ENCODE results near the gene LBP. TPM values are rescaled to one million over a fixed set of nuclear protein-coding genes. Genes with fewer than 3 reads are reported as not detected.

LBP gene
- total and polyA plus RNA-seq, 2 experiments from 2014 or later = 0.10 to 0.19 TPM

DNA sequence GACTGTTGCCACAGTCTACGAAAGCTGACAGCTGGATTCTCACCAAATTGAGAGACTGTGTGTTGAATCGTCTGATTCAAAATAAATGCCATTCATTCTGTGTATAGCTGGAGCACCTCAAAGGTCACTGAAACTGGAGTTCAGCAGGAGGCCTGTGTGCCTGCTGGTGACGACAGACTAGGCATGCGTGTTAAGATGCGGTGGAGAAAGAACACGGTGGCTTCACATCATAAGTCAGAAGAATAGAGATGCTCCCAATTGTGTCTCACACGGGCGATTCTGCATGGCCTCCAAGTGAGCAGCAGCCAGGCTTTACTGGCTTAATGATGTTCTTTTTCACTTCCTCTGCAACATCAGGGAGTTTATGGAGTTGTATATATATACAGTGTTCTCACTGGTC lies 56.5 kb downstream of the LBP start:
- H3K36me3 ChIP-seq (ENCODE audit: insufficient read depth) = no peaks in the 10 kb centered on the region
- no peaks in the 10 kb centered on the region for H4K20me1 ChIP-seq (replicated peaks; ENCODE audit: insufficient read depth)
- H3F3A ChIP-seq (replicated peaks; ENCODE audit: low read depth) = no peaks in the 10 kb centered on the region
- H3K27ac Mint-ChIP-seq = no peak overlapping the region
- peaks cover 27% of the 10 kb centered on the region for H3K36me3 Mint-ChIP-seq (ENCODE audit: low read depth)
- H3K9me3 Mint-ChIP-seq = peaks cover 27% of the 10 kb centered on the region
- no peaks in the 10 kb centered on the region for H3K27me3 ChIP-seq (ENCODE audit: insufficient read depth)
- no peak overlapping the region for H2AFZ ChIP-seq
- TF ChIP-seq EZH2 (IDR thresholded peaks at IDR 0.05; ENCODE audit: low read depth, unreplicated experiment) (no peak), STAT1 (IDR thresholded peaks at IDR 0.05; ENCODE audit: unreplicated experiment) (no peak), CREB1 (CRISPR knock-in tag; IDR thresholded peaks at IDR 0.05; ENCODE audit: low read depth) (no peak)
- H3K4me2 ChIP-seq = no peak overlapping the region
- no peak for DNase-seq (ENCODE audit: low spot score)
- H3K27me3 Mint-ChIP-seq (ENCODE audit: insufficient read depth, low read depth, poor library complexity) = peaks cover 2% of the 10 kb centered on the region
- H3K4me3 ChIP-seq = no peak overlapping the region
- H3K27ac ChIP-seq (ENCODE audit: low read depth) = no peak overlapping the region
- no peaks in the 10 kb centered on the region for H3K4me1 Mint-ChIP-seq
- no peak overlapping the region for H3K4me3 Mint-ChIP-seq
- no peak for ATAC-seq
- no peaks in the 10 kb centered on the region for H3K79me2 ChIP-seq (replicated peaks; ENCODE audit: insufficient read depth)
- H3K4me1 ChIP-seq (ENCODE audit: insufficient read depth) = no peaks in the 10 kb centered on the region
- no peaks in the 10 kb centered on the region for H3K9me2 ChIP-seq (ENCODE audit: insufficient read depth)

DNA sequence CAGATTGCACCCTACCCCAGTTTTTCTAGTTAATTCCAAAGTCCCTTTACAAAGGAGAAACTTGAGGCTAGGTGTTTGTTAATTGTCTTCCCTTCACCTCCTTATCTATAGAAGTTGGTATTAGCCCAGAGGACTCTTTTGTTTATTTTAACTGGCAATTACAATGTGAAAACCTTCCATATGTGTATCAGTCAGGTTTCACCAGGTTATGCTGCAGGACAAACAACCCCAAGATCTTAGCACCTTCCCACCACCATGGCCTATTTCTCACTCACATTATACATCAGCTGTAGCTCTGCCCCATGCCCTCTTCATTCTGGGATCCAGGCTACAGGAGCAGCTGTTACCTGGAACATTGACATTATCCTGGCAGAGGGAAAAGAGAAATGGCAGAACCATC lies 57.7 kb downstream of the LBP start:
- no peaks in the 10 kb centered on the region for H4K20me1 ChIP-seq (replicated peaks; ENCODE audit: insufficient read depth)
- no peaks in the 10 kb centered on the region for H3K4me1 ChIP-seq (ENCODE audit: insufficient read depth)
- Mint-ChIP-seq H3K4me1 (no peaks in the 10 kb centered on the region), H3K9me3 (peaks cover 34% of the 10 kb centered on the region), H3K36me3 (ENCODE audit: low read depth) (peaks cover 36% of the 10 kb centered on the region), H3K27ac (no peak overlapping the region), H3K27me3 (ENCODE audit: insufficient read depth, low read depth, poor library complexity) (peaks cover 7% of the 10 kb centered on the region), H3K4me3 (no peak overlapping the region)
- H3K36me3 ChIP-seq (ENCODE audit: insufficient read depth) = no peaks in the 10 kb centered on the region
- ATAC-seq (no peak), DNase-seq (ENCODE audit: low spot score) (no peak)
- no peak overlapping the region for H3K4me3 ChIP-seq
- no peak overlapping the region for H3K27ac ChIP-seq (ENCODE audit: low read depth)
- H3K9me2 ChIP-seq (ENCODE audit: insufficient read depth) = no peaks in the 10 kb centered on the region
- no peaks in the 10 kb centered on the region for H3K79me2 ChIP-seq (replicated peaks; ENCODE audit: insufficient read depth)
- no peak for TF ChIP-seq NANOG (IDR thresholded peaks at IDR 0.05; ENCODE audit: borderline replicate concordance)
- TF ChIP-seq EZH2phosphoT487 (IDR thresholded peaks at IDR 0.05; ENCODE audit: unreplicated experiment) = no peak
- TF ChIP-seq ZNF331 (CRISPR knock-in tag; IDR thresholded peaks at IDR 0.05; ENCODE audit: low read depth) = no peak
- TF ChIP-seq CREB1 (CRISPR knock-in tag; IDR thresholded peaks at IDR 0.05; ENCODE audit: low read depth) = no peak
- TF ChIP-seq, protein P1, sequence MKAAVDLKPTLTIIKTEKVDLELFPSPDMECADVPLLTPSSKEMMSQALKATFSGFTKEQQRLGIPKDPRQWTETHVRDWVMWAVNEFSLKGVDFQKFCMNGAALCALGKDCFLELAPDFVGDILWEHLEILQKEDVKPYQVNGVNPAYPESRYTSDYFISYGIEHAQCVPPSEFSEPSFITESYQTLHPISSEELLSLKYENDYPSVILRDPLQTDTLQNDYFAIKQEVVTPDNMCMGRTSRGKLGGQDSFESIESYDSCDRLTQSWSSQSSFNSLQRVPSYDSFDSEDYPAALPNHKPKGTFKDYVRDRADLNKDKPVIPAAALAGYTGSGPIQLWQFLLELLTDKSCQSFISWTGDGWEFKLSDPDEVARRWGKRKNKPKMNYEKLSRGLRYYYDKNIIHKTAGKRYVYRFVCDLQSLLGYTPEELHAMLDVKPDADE (IDR thresholded peaks at IDR 0.05) = no peak
- no peak for TF ChIP-seq POLR2AphosphoS5 (IDR thresholded peaks at IDR 0.05; ENCODE audit: low read depth)
- no peak overlapping the region for H2AFZ ChIP-seq
- H3F3A ChIP-seq (replicated peaks; ENCODE audit: low read depth) = no peaks in the 10 kb centered on the region
- H3K27me3 ChIP-seq (ENCODE audit: insufficient read depth) = no peaks in the 10 kb centered on the region
- no peak overlapping the region for H3K4me2 ChIP-seq

DNA sequence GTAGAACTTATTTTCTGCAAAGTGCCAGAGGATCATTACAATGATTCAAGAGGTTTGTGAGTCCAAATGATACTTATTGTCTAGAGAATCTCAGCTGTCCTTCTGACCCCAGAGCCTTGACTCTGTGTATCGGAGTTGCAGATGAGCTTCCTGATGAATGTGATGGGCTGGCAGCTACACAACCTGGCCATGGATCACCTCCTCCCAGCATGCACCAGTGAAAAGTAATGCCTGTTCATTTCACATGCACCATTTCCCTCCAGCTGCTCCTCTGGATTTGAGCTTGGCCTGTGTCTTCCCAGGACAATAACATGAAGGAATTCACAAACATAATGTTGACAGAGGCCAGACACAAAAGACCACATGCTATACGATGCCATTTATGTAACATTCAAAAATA lies 58.9 kb downstream of the LBP start:
- Mint-ChIP-seq H3K27ac (no peak overlapping the region), H3K36me3 (ENCODE audit: low read depth) (peaks cover 36% of the 10 kb centered on the region), H3K4me3 (no peak overlapping the region), H3K27me3 (ENCODE audit: insufficient read depth, low read depth, poor library complexity) (peaks cover 7% of the 10 kb centered on the region), H3K9me3 (peaks cover 34% of the 10 kb centered on the region), H3K4me1 (no peaks in the 10 kb centered on the region)
- DNase-seq (ENCODE audit: low spot score) (no peak), ATAC-seq (no peak)
- H3K27ac ChIP-seq (ENCODE audit: low read depth) = no peak overlapping the region
- H3K9me2 ChIP-seq (ENCODE audit: insufficient read depth) = no peaks in the 10 kb centered on the region
- H3K4me1 ChIP-seq (ENCODE audit: insufficient read depth) = no peaks in the 10 kb centered on the region
- H3F3A ChIP-seq (replicated peaks; ENCODE audit: low read depth) = no peaks in the 10 kb centered on the region
- H3K27me3 ChIP-seq (ENCODE audit: insufficient read depth) = no peaks in the 10 kb centered on the region
- no peaks in the 10 kb centered on the region for H4K20me1 ChIP-seq (replicated peaks; ENCODE audit: insufficient read depth)
- no peak overlapping the region for H3K4me2 ChIP-seq
- no peaks in the 10 kb centered on the region for H3K79me2 ChIP-seq (replicated peaks; ENCODE audit: insufficient read depth)
- no peak overlapping the region for H2AFZ ChIP-seq
- H3K4me3 ChIP-seq = no peak overlapping the region
- H3K36me3 ChIP-seq (ENCODE audit: insufficient read depth) = no peaks in the 10 kb centered on the region
- TF ChIP-seq NANOG (IDR thresholded peaks at IDR 0.05; ENCODE audit: borderline replicate concordance) (no peak), EZH2 (IDR thresholded peaks at IDR 0.05; ENCODE audit: low read depth, unreplicated experiment) (no peak)
- TF ChIP-seq, protein P1 (IDR thresholded peaks at IDR 0.05) = no peak
- TF ChIP-seq, protein P2, sequence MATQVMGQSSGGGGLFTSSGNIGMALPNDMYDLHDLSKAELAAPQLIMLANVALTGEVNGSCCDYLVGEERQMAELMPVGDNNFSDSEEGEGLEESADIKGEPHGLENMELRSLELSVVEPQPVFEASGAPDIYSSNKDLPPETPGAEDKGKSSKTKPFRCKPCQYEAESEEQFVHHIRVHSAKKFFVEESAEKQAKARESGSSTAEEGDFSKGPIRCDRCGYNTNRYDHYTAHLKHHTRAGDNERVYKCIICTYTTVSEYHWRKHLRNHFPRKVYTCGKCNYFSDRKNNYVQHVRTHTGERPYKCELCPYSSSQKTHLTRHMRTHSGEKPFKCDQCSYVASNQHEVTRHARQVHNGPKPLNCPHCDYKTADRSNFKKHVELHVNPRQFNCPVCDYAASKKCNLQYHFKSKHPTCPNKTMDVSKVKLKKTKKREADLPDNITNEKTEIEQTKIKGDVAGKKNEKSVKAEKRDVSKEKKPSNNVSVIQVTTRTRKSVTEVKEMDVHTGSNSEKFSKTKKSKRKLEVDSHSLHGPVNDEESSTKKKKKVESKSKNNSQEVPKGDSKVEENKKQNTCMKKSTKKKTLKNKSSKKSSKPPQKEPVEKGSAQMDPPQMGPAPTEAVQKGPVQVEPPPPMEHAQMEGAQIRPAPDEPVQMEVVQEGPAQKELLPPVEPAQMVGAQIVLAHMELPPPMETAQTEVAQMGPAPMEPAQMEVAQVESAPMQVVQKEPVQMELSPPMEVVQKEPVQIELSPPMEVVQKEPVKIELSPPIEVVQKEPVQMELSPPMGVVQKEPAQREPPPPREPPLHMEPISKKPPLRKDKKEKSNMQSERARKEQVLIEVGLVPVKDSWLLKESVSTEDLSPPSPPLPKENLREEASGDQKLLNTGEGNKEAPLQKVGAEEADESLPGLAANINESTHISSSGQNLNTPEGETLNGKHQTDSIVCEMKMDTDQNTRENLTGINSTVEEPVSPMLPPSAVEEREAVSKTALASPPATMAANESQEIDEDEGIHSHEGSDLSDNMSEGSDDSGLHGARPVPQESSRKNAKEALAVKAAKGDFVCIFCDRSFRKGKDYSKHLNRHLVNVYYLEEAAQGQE (IDR thresholded peaks at IDR 0.05; ENCODE audit: unreplicated experiment) = no peak
- TF ChIP-seq, protein P3, sequence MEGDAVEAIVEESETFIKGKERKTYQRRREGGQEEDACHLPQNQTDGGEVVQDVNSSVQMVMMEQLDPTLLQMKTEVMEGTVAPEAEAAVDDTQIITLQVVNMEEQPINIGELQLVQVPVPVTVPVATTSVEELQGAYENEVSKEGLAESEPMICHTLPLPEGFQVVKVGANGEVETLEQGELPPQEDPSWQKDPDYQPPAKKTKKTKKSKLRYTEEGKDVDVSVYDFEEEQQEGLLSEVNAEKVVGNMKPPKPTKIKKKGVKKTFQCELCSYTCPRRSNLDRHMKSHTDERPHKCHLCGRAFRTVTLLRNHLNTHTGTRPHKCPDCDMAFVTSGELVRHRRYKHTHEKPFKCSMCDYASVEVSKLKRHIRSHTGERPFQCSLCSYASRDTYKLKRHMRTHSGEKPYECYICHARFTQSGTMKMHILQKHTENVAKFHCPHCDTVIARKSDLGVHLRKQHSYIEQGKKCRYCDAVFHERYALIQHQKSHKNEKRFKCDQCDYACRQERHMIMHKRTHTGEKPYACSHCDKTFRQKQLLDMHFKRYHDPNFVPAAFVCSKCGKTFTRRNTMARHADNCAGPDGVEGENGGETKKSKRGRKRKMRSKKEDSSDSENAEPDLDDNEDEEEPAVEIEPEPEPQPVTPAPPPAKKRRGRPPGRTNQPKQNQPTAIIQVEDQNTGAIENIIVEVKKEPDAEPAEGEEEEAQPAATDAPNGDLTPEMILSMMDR (conservative IDR thresholded peaks at IDR 0.05; ENCODE audit: low read depth in 2 of 2) = no peak

Data from GM23338 (cell line).